ENCODE data around the gene PPP3CA. TPM values are rescaled to one million over a fixed set of nuclear protein-coding genes. Genes with fewer than 3 reads are reported as not detected.

The PPP3CA gene
- total and polyA plus RNA-seq, 2 of the 8 experiments (the other 6 are each of a cell fraction or from before 2014, with no cell fraction given) = 7.9 to 35.0 TPM

GRCh38 chr4:101276661-101277060 lies 70.7 kb downstream of the PPP3CA start:
- no peaks in the 10 kb centered on the region for H3K9me3 ChIP-seq (ENCODE audit: insufficient read depth in 2 of 2, low read depth in 1 of 2, low read length in 1 of 2)
- no peak overlapping the region for H3K18ac ChIP-seq (ENCODE audit: extremely low read depth, low read length)
- H3K9ac ChIP-seq (replicated peaks in 1 of 4; ENCODE audit: extremely low read depth in 1 of 4, low read depth in 3 of 4, low read length in 3 of 4) = no peak overlapping the region
- H3K23me2 ChIP-seq (ENCODE audit: low read depth, low read length) = no peaks in the 10 kb centered on the region
- H2BK15ac ChIP-seq (ENCODE audit: low read length) = no peak overlapping the region
- no peaks in the 10 kb centered on the region for H3K27me3 ChIP-seq (replicated peaks in 1 of 4; ENCODE audit: control insufficient read depth in 3 of 4, extremely low read depth in 1 of 4, insufficient read depth in 3 of 4, low read length in 3 of 4)
- no peak overlapping the region for H2AK5ac ChIP-seq (ENCODE audit: low read depth, low read length)
- H3K14ac ChIP-seq (ENCODE audit: insufficient read length) = no peak overlapping the region
- no peak overlapping the region for H3K4me2 ChIP-seq (ENCODE audit: insufficient read depth in 1 of 2, low read depth in 2 of 2, low read length in 2 of 2)
- POLR2A ChIA-PET (ENCODE audit: partially characterized antibody) = no interaction called here
- no peak for FAIRE-seq
- H3K4ac ChIP-seq (replicated peaks; ENCODE audit: insufficient read length, low read depth, low read length) = no peak overlapping the region
- no peak overlapping the region for H3K27ac ChIP-seq (ENCODE audit: low read depth, low read length)
- H2AFZ ChIP-seq (ENCODE audit: low read length) = no peak overlapping the region
- H3K4me1 ChIP-seq (replicated peaks in 1 of 4; ENCODE audit: control insufficient read depth in 3 of 4, insufficient read depth in 4 of 4, low read length in 3 of 4) = peaks cover 0 to 3% (median 1%) of the 10 kb centered on the region in 4 experiments; a peak in 3 of 7 replicates
- H4K91ac ChIP-seq (replicated peaks; ENCODE audit: insufficient read length, low read length) = no peak overlapping the region
- H4K5ac ChIP-seq (ENCODE audit: insufficient read length, low read depth, low read length) = no peak overlapping the region
- H3K4me3 ChIP-seq (ENCODE audit: extremely low read depth in 1 of 4, insufficient read depth in 2 of 4, low read depth in 3 of 4, low read length in 4 of 4) = no peak overlapping the region
- CTCF ChIA-PET (ENCODE audit: partially characterized antibody) = no interaction called here
- H2BK20ac ChIP-seq (ENCODE audit: low read length) = no peak overlapping the region
- peaks cover 0 to 1% of the 10 kb centered on the region in 2 experiments for H4K20me1 ChIP-seq (replicated peaks in 1 of 2; ENCODE audit: control insufficient read depth in 1 of 2, insufficient read depth in 2 of 2, low read length in 2 of 2)
- H4K8ac ChIP-seq (ENCODE audit: extremely low read depth, insufficient read depth, low read length) = no peak overlapping the region
- peaks cover 0 to 43% of the 10 kb centered on the region in 2 experiments; a peak in 2 of 4 replicates for H3K79me2 ChIP-seq (ENCODE audit: control insufficient read depth in 1 of 2, insufficient read depth in 2 of 2, low read length in 2 of 2)
- no peak for DNase-seq (ENCODE audit: low read depth in 1 of 2, low spot score in 2 of 2)
- no peaks in the 10 kb centered on the region for H3K79me1 ChIP-seq (ENCODE audit: low read depth, low read length)
- H3K56ac ChIP-seq (replicated peaks; ENCODE audit: insufficient read length, low read depth, low read length) = no peak overlapping the region
- 87% methylated on average over 3 of the region's 3 CpGs; no CpG with 5 or more reads in 1 of the 2 experiments for WGBS, 2 experiments (ENCODE audit: extremely low coverage in 1 of 2, insufficient coverage in 1 of 2, insufficient read length in 1 of 2, insufficient replicate concordance in 2 of 2, low coverage in 1 of 2, low lambda C conversion rate in 2 of 2, missing lambda C conversion rate in 1 of 2)
- TF ChIP-seq ASH2L (IDR thresholded peaks at IDR 0.05; ENCODE audit: low read length) = no peak
- no peak for TF ChIP-seq EGR1 (IDR thresholded peaks at IDR 0.05; ENCODE audit: borderline replicate concordance, low read depth, low read length)
- TF ChIP-seq SP1 (IDR thresholded peaks at IDR 0.05; ENCODE audit: low read depth, low read length) = no peak
- H3K36me3 ChIP-seq (ENCODE audit: control insufficient read depth in 2 of 4, insufficient read depth in 4 of 4, low read length in 3 of 4) = no peaks in the 10 kb centered on the region
- H2BK120ac ChIP-seq (replicated peaks; ENCODE audit: low read depth, low read length) = no peak overlapping the region
- no peak overlapping the region for H3K23ac ChIP-seq (ENCODE audit: insufficient read length)
- no peak overlapping the region for H2BK5ac ChIP-seq (ENCODE audit: low read depth, low read length)
- no peak overlapping the region for H2BK12ac ChIP-seq (ENCODE audit: low read depth, low read length)

Measured in H1 (cell line).